CD4-positive, alpha-beta T cell treated with Interleukin-12 subunit alpha and Interleukin-12 subunit beta, for 1 hour (primary cell): ENCODE results near the gene C12orf75.
"Not testable (repeated sequence)": the region's sequence is repeated elsewhere in the genome, so short reads cannot be mapped to it uniquely, and the experiment has no call there.

ENCODE experiments used
- DNase-seq: peaks from one replicate; pipeline ENCODE4 v3.0.0-alpha.2; 2020

Gene C12orf75

DNA sequence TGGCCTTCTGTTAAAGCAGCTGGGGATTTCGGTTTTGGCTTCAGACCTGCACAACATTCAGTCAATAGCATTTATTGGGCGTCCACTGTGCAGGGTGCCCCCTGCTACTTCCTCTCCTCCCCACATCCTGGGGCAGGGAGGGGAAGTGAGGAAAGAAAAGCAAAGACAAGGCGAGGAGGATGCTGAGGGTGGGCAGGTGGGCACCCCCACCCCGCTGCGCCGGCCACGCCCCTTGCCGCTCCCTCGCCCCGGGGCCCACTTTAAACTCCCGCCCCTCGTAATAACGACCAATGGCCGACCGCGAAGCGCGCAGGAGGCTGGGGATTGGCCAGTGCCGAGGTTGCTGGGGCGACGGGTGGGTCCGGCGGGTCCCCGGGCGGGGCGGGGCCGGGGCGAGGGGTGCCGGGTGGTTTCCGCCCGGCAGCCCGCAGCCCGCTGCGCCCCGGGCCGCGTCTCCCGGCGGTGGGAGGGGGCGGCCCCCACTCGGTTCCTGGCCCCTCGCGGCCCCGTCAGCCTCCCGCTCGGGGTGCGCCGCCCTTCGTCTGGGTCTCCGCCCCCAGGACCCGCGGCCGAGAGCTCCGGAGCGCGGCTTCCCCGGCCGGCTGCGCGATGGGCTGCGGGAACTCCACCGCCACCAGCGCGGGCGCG, at the start of gene C12orf75:
Gene C12orf75 (plus strand): TSS at position 409 of the 648 bp plus-strand sequence. CDS start 201 bp downstream, at position 610.
- peak; percentile 92 for DNase-seq

DNA sequence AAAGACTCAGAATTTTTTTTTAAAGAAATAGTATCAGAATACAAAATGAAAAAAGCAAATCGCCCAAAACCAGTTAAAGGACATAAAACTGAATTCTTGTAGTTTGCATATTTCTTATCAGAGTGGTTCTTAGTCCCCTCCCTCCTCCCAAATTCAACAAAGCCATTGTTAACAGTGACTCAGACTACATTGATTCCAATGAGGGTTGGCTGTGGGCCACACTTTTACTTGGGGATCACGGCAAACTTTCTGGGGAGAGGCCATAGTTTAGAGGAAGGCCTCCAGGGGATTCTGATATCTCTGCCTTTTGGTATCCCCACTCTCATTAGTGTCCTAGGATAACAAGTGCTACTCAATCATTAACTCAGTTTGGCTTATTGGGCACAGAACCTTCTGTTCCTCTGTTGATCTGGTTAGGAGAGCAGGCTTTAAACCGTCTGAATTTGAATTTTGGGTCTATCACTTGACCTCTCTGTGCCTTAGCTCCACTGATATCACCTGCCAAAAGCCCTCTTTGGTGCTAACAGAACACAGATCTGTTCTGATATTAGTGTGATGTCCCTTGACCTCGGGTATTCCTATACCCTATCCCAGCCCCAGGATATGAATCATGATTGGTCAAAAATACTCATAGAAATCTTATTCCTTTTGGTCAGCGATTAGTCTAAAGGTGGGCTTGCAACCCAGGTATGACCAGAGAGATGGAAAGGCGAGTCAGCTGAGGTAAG, 49.4 kb upstream of the C12orf75 start:
- DNase-seq = no peak

DNA sequence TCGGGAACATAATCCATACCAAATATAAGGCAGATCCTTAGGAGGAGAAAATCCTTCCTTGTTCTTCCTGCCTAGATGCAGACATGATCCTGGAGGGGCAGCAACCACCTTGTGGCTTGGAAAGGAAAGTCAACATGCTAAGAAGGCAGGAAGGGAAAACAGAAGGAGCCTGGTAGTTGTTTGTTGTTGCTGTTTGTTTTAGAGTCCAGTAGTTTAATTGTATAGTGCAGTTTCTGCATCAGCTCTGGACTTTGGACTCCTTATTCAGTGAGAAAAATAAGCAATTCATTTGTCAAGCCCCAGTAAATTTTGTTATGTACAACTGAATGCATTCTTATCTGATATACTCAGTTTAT, 48.8 kb upstream of the C12orf75 start:
- no peak for DNase-seq

DNA sequence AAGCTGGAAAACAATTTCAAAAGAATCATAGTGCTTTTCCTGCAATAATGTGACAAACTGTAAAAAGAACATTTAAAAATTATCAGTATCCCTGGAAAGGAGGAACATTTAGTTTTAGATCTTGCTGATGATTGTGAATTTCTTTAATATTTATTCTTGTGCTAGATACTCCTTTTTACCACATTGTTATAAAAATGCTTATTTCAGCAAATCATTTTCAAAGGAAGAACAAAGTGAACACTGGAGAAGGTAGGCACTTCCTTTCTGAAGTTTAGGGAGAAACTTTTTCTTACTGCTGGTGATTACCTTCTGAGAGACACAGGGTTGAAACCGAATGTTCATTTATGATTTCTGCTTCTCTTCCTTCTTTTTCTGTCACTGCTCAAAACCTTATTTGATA, 45.1 kb upstream of the C12orf75 start:
- no peak for DNase-seq

DNA sequence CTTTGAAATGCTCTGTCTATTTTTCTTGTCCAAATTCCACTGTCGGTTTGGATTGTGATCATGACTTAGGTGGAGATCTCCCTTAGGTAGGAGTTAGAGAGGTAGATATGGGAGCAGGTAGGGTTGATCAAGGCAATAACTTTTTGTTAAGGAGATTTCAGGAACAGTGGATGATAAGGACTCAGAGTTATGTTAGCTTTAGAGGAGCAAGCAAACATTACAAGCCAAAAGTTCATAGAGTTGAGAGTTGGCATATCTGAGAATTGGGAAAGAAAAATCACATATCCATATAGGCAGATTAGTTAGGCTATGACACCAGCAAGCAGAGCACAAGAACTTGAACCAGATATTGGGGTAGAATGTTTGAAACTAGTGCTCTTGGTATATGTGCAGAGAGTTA, 43.1 kb upstream of the C12orf75 start:
- no peak for DNase-seq

DNA sequence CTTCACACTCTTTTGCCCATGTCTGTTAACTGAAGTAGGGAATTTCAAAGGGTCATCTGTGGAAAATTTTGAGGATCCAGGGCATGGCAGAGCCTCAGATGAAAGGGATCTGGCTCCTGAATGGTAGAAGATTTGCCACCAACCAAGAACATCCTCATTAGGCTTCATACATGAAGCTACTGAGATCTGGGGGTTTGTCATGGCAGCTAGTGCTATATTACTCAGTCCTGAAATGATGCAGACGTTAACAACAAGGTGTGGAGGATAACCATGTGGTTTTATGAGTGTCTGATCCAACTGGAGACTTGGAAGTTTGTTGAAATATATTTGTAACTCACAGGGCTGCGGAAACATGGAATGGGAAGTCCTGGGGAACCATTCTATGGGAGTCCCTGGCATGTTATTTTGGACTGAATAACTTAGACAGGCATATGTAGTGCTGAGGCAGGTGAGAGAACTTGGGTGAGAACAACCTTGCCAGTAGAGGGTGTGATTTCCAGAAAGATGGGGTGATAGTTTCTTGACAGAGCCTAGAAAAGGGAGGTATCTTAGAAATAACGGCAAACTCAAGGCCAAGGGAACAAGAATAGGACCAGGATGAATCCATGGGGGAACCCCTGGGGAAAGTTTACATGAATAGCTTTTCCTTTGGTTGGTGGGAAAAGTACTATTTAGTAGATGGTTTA, 42.0 kb upstream of the C12orf75 start:
- peak; percentile 3 for DNase-seq

DNA sequence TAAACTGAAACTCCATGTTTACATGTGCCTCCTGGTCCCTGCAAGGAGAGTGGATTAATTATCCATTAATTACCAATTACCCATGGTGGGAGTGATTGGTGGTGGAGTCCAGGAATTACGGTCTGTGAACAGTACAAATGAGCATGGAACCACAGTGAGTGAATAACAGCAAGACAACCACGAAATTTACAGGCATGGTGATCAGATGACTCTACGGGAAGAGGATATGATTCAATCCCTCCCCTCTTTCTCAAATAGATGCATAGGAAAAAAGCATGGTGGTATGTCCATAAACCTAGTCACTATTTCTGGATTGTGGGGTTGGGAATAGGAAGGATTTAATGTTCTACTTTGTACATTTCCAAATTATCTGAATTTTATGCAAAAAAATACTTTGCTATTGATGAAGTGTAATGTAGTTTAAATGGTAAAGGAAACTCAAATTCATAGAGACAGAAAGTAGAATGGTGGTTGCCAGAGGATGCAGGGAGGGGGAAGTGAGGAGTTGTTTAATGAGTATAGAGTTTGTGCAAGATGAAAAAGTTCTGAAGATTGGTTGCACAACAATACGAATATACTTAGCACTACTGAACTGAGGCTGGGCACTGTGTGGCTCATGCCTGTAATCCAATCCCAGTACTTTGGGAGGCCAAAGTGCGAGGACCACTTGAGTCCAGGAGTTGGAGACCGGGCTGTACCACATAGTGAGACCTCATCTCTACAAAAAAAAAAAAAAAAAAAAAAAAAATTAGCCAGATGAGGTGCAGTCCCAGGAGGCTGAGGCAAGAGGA, 41.2 kb upstream of the C12orf75 start:
- DNase-seq = no peak

DNA sequence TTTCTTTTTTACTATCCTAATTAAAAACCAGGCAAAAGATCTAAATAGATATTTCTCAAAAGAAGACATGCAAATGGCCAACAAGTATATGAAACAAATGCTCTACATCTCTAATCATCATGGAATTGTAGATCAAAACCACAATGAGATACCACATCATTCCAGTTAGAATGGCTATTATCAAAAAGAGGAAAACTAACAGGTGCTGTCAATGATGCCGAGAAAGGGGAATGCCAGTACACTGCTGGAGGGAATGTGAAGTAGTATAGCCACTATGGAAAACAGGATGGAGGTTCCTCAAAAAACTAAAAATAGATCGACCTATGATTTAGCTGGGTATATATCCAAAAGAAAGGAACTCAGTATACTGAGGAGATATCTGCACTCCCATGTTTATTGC, 39.0 kb upstream of the C12orf75 start:
- DNase-seq = no peak

DNA sequence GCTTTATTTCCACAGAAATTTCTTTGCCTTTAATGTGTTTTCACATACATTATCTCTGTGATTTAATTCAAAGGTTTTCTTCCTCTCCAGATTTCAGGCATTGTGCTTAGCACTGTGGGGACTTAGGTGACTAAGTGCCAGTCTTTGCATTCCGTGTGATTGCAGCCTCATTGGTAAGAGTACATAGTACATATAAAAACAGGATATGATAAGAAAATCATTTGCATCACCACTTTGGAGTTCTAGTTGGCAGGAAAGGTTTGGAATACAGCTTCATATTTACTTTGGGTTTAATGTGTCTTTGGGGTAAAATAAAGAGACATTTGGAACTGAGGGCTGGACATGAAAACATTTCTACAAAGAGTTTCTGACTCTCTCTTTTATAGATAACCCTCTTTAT, 37.8 kb upstream of the C12orf75 start:
- no peak for DNase-seq

DNA sequence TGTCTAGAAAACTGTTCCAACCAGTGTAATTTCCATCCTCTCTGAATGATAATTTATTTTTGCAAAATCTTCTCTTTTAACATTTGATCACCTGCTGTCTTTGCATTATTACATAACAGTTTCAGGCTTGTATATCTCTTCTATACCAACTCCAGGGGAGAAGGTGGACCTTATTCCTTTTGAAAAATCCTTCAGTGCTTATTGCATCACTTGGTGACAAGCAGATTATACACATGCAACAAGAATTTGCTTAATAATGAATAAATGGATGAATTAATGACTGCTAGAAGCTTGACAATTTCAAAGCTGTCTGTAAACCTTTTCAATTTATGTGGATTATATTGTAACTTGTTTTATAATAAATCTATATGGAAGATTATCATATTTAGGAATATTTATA, 37.3 kb upstream of the C12orf75 start:
- DNase-seq = no peak

DNA sequence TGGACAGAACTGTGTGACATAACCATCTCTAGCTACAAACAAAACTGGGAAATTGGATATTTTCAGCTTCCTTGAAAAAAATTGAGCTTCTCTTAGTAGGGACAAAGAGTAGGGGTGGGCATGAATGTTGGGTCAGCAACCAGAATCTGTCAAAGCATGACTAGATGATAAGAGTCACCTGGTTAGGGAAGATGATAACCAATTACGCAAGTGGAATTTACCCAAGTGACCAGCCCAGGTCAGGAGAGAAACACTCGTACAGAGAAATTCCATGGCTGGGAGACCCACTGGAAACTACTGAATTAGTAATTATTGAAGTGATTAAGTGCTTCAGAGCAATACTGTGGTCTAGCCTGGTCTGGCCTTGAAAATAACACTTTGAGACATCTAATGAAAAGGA, 36.3 kb upstream of the C12orf75 start:
- no peak for DNase-seq

DNA sequence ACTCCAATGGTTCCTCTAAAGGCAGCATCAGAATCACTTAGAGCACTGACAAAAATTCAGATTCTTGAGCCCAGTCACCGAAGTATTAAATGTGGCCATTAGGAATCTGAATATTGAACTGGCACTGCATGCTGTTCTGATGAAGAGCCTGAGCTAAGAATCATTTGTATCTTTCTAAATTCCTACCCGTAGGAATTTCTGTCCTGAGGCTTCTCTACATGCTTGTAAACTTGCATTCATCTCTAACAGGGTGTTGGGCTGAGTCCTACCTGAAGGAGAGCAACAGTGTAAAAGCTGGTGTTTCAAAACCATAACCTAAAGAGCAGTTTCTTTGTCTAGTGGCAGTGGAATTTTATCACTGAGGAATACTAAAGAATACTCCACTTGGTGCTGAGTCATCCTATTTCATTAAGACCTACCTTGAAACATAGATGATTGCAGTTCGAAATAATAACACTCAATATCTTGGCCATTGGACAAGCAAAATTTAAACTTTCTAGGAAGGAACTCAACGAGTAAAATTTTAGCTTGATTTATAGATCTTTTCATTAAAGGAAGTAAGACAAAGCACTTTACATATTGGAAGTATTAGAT, 35.5 kb upstream of the C12orf75 start:
- DNase-seq = no peak

DNA sequence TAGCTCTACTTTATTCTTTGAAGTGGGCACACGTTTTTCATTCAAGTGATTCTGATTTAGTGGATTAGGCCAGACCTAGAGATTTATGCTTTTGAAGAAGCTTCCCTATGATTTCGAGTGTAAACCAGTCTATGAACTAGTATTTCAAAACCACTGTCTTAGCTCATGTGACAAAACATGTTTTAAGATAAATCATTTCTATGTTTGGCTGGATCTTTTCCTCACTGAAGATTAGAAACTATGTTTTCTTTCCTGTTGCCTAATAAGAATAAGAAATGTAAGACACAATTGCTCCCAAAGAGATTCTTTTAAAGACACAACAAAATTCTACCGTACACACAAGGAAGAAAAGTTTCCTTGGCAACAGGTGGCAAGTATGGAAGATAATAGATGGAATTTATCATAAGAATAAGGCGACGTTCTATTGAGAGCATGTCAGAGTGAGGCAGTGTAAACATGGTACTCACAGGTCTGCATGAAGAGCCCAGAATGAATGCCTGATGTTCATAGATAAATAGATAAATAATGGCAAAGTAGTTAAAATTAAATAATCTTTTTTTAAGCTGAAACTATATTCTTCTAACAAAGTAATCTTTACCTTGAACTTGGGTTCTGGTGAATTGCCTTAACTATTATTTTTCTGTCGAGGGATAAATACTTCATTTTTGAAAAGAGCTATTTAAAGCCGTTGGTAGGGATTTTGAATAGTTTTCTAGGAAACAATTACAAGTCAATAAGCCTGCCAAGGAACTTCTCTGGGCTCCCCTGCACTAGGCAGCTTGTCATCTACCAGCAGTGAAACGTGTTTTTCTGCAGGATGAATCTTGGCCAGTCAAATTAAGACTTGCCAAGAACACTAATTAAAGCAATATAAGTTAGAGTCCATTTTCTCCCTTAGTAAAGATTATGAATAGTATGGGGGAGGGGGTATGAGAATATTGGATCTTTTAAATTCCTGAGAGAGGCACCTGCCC, 34.1 kb upstream of the C12orf75 start:
- no peak for DNase-seq

DNA sequence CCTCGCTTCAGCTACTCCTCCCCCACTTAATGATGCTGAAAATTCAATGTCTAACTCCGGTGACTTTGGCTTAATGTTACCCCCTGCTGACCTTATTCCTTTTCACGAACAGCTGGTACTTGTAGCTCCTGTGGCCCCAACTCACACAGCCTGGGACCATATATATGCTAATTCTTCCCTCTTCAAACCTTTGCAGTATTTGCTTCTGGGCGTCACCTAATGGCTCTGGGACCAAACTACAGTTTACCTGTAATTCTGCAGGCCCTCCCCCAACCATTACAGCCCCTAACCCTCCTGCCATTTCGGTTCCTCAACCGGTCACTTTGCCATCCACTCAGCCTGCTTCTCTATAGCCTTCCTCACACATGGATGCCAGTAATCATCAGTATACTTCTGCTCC, 29.6 kb upstream of the C12orf75 start:
- DNase-seq = no peak

DNA sequence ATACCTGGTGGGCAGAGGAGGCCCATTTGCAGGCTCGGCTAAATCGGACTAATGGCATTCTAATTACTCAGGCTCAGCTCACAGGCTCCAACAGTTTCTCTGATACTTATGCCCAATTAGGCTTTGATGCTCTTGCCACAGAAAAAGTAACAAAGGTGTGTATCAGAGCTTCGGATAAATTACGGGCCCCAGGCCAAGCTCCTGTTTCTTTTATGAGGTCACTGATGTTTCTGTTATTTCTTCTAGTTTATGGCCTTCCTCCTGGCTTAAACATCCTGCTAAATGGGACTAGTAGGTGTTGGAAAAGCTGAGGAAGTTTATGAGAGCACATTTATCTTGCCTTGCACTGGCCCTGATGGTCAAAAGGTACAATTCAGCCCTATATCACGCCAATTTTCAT, 28.8 kb upstream of the C12orf75 start:
- no peak for DNase-seq

DNA sequence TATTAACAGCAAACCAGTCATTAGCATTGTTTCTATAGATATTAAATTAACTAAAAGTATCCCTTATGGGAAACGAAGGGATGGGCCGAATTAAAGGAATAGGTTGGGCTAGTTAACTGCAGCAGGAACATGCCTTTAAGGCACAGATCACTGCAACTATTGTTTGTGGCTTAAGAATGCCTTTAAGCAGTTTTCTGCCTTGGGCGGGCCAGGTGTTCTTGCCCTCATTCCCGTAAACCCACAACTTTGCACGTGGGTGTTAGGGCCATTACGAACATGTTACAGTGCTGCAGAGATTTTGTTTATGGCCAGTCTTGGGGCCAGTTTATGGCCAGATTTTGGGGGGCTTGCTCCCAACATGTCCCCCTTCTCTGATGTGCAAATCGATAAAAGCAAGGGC, 27.5 kb upstream of the C12orf75 start:
- DNase-seq = not testable (repeated sequence)

DNA sequence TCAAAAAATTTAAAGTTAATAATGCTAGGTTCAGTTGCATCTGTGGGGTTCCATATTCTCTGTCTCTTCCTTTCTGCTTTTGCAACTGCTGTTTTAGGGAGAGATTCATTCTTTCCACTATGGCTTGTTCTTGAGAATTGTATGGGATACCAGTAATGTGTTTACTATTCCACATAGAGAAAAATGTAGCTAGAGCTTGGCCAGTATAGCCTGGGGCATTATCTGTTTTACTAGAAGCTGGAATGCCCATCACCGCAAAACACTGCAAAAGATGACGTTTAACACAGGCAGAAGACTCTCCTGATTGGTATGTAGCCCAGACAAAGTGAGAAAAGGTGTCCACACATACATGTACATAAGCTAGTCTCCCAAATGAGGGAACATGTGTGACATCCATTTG, 25.9 kb upstream of the C12orf75 start:
- DNase-seq = not testable (repeated sequence)

DNA sequence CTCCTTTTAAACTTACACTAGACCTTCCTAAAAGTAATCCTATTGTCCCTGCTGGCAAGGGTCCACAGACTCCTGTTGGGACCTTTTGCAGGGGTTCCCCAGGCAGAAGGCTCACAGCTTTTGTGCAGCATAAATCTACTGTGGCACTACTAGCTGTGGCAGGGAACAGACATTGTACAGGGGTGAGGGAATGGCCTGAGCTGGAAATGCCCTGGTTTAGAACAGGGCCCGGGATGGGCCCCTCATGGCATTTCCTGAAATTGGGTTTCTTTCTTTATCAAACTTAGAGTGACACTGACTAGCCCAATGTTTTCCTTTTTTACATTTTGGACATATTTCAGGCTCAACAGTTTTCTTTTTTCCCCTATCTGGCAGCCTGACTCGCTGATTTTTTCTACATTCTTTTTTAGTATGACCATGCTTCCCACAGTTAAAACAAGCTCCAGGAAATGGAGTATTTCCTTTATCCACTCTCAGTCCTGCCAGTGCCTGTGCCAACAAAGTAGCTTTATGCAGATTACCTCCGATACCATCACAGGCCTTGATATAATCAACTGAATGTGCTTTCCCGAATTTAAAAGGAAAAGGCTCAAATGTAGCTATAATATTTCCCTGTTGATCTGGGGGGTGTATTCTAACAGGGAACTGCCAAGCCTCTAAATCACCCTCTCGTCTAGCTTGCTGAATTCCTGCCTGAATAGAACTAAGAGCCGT, 22.7 kb upstream of the C12orf75 start:
- not testable (repeated sequence) for DNase-seq

DNA sequence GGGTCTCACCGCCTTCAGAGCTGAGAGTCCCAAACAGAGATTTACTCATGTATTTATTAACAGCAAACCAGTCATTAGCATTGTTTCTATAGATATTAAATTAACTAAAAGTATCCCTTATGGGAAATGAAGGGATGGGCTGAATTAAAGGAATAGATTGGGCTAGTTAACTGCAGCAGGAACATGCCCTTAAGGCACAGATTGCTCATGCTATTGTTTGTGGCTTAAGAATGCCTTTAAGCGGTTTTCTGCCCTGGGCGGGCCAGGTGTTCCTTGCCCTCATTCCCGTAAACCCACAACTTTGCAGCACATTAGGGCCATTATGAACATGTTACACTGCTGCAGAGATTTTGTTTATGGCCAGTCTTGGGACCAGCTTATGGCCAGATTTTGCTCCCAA, 21.7 kb upstream of the C12orf75 start:
- DNase-seq = not testable (repeated sequence)

DNA sequence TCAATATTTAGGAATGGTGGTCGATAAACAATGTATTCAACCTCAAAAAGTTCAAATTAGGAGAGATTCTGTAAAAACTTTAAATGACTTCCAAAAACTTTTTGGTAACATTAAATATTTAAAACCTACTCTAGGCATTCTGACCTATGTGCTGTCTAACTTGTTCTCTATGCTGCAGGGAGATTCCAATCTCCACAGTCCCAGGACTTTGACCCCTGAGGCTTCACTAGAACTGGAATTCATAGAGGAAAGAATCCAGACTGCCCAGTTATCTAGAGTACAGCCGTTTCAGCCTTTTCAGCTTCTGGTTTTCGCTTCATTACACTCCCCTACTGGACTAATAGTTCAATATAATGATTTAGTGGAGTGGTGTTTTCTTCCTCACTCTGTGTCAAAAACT, 21.1 kb upstream of the C12orf75 start:
- not testable (repeated sequence) for DNase-seq

DNA sequence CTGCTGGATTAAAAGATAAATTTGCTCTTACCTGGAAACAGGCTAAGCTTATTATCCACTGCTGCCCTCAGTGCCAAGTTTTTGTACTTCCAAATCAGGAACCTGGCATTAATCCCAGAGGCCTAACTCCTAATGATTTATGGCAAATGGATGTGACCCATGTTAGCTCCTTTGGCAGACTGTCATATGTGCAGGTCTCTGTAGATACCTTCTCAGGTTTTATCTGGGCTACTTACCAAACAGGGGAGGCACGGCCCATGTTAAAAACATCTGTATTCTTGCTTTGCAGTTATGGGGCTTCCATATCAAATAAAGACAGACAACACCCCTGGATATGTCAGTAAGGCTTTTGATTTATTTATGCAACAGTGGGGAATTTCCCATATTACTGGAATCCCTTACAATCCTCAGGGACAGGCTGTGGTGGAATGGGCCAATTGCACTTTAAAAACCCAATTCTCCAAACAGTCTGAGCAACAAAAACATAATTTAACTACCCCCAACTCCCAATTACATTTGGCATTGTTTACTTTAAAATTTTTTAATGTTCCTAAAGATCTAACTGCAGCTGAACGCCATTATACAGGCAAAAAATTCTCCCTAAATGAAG, 19.9 kb upstream of the C12orf75 start:
- DNase-seq = not testable (repeated sequence)
